ENCODE data around the gene FOSL2.

Gene FOSL2

GRCh38 chr2:28454016-28454930, 61.6 kb downstream of the FOSL2 start:
- no peak for DNase-seq (ENCODE audit: extremely low read depth, low read depth)
- no peak overlapping the region for H3K4me3 ChIP-seq (replicated peaks; ENCODE audit: low read depth, low read length)
- TF ChIP-seq CTCF (IDR thresholded peaks at IDR 0.05; ENCODE audit: low read depth, low read length, missing control alignments): no peak

GRCh38 chr2:28457237-28457636, 64.6 kb downstream of the FOSL2 start:
- DNase-seq (ENCODE audit: extremely low read depth, low read depth): no peak
- no peak for TF ChIP-seq CTCF (IDR thresholded peaks at IDR 0.05; ENCODE audit: low read depth, low read length, missing control alignments)
- H3K4me3 ChIP-seq (replicated peaks; ENCODE audit: low read depth, low read length): no peak overlapping the region

GRCh38 chr2:28461056-28461455, 68.4 kb downstream of the FOSL2 start:
- H3K4me3 ChIP-seq (replicated peaks; ENCODE audit: low read depth, low read length): no peak overlapping the region
- no peak for DNase-seq (ENCODE audit: extremely low read depth, low read depth)
- TF ChIP-seq CTCF (IDR thresholded peaks at IDR 0.05; ENCODE audit: low read depth, low read length, missing control alignments): no peak

GRCh38 chr2:28462122-28462521, 69.5 kb downstream of the FOSL2 start:
- no peak for DNase-seq (ENCODE audit: extremely low read depth, low read depth)
- no peak overlapping the region for H3K4me3 ChIP-seq (replicated peaks; ENCODE audit: low read depth, low read length)
- TF ChIP-seq CTCF (IDR thresholded peaks at IDR 0.05; ENCODE audit: low read depth, low read length, missing control alignments): no peak

- no peak overlapping the region for H3K4me3 ChIP-seq (replicated peaks; ENCODE audit: low read depth, low read length)
- no peak for TF ChIP-seq CTCF (IDR thresholded peaks at IDR 0.05; ENCODE audit: low read depth, low read length, missing control alignments)
- no peak for DNase-seq (ENCODE audit: extremely low read depth, low read depth)
Observed at GRCh38 chr2:28463211-28463816, 70.7 kb downstream of the FOSL2 start.

- no peak for DNase-seq (ENCODE audit: extremely low read depth, low read depth)
- no peak for TF ChIP-seq CTCF (IDR thresholded peaks at IDR 0.05; ENCODE audit: low read depth, low read length, missing control alignments)
- no peak overlapping the region for H3K4me3 ChIP-seq (replicated peaks; ENCODE audit: low read depth, low read length)
Observed at GRCh38 chr2:28463893-28464292, 71.2 kb downstream of the FOSL2 start.
